Measurements from ENCODE around the gene NDUFA11.

The NDUFA11 gene

DNA sequence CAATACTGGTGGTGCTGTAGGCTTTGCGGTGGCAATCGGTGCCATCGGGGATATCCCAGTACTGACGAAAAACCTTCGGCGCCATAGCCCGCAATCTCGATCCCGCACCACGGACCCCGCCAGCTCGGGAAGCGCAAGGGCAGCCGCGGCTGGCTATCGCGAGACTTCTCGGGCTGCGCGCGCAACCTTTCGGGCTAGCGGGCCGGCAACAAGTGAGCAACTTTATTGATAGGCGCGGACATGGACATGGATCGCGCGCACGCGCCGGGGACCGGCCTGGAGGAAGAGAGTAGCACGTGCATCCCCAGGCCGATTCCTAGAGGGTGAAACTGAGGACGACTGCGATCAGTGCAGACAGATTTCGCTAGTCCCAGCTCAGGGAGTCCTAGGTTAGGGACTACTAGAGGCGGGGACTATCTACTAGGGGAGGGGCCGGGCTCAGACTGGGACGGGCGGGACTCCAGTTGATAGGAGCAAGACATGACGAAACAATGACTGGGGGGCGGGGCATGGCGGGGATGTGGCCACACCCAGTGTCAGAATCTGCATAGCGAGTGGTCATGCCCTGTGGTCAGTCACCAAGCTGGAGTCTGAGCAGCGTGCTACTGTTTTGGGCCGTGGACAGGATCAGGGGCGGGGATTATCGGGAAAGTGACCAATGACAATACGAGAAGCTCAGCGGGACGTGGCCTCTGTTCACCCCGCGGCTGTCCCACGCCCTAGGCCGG is at the start of gene NDUFA11:
Gene NDUFA11 (minus strand): TSS at position 167 of the 728 bp plus-strand sequence. CDS start 82 bp downstream, at position 85.
- peak; percentile 96 for DNase-seq

GRCh38 chr19:5953030-5953589 is 49.5 kb upstream of the NDUFA11 start:
- DNase-seq, result peak; percentile 66

DNA sequence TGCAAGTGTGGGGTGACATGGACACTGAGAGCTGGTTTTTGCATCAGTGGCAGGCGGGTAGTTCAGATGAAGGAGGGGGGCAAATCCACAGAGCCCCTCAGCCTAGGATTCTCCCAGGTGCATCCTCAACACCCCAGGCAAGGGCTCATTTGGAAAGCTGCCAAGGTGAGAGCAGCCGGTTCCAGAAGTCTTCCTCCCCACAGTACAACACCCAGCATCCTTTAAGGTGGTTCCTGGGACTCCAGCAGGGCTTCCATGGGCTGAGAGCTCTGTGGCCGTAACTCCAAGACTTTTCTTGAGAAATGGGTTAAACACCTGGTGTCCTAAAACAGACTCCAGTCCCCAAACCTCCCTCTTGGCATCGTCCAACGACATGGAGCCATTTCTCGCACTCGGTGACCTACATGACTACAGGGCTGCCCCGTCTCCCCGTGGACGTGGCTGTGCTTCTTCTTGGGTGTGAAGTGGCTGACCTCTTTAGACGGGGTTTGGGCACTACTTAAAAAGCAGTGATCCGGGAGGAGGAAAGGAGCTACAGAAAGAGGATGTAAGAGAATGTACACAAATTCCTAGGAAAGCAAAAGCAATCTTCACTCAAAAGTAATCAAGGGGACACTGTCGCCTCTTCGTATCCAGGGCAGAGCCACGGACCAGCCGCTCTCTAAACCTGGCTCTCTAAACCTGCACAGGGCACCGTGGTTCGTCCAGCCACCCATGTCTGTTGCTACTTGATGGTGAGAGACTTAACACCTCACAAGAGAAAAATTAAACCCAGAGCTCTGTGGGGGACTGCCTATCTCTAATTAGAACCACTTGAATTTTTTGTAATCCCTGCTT is 48.8 kb upstream of the NDUFA11 start:
- no peak for DNase-seq

- no peak for DNase-seq
These were observed 47.8 kb upstream of the NDUFA11 start for GRCh38 chr19:5951338-5951861.

GRCh38 chr19:5950741-5951140 is 47.2 kb upstream of the NDUFA11 start:
- no peak for DNase-seq

DNA sequence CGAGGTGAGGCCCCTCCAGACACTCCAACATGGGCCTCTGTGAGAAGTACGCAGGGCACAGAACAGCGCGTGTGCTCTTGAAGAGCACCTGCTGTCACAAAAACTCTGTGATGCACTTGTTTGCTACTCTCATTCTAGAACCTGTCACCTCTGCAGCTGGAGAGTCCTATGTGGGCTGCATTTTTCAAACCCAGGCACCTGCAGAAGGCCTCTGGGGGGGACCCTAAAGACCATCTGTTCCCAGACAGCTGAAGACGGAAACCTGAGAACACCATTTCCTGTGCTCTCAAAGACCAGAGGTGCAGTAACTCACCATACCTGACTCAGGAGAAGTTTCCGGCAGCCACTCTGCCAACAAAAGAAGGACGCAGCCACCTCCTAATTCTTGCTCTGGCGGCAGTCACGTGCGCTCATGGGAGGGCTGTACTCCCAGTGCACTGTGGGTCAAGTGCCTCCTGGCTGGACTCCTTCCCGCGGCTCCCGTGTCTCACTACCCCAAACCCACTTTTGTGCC is 46.3 kb upstream of the NDUFA11 start:
- DNase-seq, result no peak

DNA sequence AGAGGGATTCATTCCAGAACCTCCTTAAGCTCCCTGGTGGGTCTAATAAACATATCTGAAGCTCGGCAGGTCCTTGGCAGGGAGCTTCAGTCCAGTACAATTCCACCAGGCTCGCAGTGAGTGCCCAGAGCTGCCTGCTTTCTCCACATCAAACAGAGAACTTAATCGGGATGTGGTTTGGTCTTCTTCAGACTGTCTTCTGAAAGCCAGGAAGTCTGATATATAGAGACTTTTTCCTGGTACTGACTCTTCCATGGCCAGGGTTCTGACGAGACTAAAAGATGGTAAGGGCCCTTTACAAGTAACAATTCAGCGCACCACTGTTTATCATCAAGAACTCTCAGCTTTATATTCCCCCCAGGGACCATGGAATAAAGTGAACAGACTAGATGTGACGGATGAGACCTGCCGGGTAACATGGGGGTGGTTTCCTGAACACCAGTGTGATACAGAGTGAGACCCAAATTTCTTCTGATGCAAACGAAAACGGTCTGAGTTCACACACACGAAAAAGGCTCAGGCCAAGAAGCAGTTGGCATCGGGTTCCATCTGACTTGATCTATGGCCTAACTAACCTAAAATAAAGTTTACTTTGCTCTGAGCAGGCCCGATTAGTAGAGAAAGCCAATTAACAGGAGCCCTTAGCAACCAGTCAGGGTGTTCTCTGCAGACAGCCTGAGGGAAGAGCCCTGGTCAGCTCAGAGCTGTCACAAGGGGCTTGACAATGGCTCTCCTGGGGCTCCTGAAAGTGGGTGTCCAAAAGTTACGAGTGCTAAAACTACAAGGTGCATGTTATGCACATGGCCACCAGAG is 45.4 kb upstream of the NDUFA11 start:
- DNase-seq, result no peak

GRCh38 chr19:5947435-5947834 is 43.8 kb upstream of the NDUFA11 start:
- peak; percentile 55 for DNase-seq

DNA sequence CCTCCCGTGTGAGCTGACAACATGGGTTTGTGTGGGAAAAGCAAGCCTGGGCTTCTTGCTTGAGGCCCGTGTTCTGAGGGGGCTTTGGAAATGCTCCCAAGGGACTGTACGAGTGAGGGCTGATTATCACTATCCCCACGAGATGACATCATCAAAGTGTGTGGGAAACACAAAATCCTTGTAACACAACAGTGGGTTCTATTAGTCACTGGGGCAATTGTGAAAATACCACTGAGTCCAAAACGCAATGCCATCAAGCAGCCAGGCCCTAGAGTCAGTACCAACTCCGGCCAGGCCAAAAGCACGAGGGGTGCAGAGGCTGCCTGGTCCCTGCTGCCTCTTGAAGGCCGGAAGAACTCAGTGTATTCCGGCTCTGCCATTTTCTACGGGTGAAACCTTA is 40.0 kb upstream of the NDUFA11 start:
- peak; percentile 60 for DNase-seq

- no peak for DNase-seq
These were observed 39.5 kb upstream of the NDUFA11 start for GRCh38 chr19:5943045-5943444.

DNA sequence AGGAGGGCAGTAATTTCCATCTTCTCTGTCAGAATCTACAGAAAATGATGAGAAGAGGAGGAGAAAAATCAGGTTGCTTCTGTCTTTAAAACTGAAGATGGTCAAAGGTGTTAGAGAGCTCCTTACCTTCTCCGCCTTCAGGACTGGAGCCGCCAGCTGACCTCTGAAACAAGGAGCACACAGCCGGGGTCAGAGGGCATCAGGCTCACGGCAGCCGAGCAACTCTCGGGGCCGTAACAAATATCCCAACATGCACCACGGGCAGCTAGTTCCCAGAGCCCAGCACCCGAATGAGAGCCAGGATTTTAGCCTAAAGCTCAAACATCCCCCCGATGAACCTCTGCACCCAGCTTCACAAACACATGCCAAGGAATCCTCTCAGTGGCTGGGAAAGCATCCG is 38.1 kb upstream of the NDUFA11 start:
- no peak for DNase-seq

- no peak for DNase-seq
These were observed 36.9 kb upstream of the NDUFA11 start for GRCh38 chr19:5940260-5941208.

- no peak for DNase-seq
These were observed 34.0 kb upstream of the NDUFA11 start for GRCh38 chr19:5937550-5937949.

DNA sequence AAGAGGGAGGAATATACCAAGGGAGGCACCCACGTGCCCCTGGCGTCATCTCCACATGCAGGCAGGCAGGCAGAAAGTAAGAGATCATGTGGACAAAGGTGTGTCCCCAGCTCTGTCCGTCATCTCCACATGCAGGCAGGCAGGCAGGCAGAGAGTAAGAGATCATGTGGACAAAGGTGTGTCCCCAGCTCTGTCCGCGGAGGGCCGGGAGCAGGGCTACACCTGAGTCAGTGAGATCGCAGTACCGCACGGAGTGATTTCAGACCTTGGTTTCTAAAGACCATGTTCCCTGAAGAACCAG is 32.7 kb upstream of the NDUFA11 start:
- no peak for DNase-seq

- DNase-seq, result no peak
These were observed 32.1 kb upstream of the NDUFA11 start for GRCh38 chr19:5935473-5936291.

- peak; percentile 58 for DNase-seq
These were observed 31.3 kb upstream of the NDUFA11 start for GRCh38 chr19:5934774-5935472.

DNA sequence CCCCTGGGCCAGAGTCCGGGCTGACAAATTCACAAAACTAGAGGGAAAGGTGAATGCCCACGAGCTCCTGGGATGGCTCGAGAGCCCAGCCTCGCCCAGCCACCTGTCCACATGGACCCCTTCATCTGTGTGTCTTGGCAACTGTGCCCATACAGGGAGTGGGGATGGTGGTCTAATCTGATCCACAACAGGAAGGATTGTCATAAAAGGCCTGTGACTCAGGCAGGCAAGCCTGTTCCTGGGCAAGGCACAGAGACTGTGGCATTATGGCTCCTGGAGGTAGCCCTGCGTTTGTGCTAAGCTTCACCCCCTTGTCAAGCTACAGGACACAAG is 30.4 kb upstream of the NDUFA11 start:
- DNase-seq, result no peak

- no peak for DNase-seq
These were observed 29.9 kb upstream of the NDUFA11 start for GRCh38 chr19:5933391-5934068.

GRCh38 chr19:5932609-5933262 is 29.1 kb upstream of the NDUFA11 start:
- no peak for DNase-seq
